Inferior parietal cortex (tissue), 1 donor: ENCODE results near the gene LYSET.
A peak's percentile ranks its signal among the peaks of the same experiment; 100 is the strongest.
"Not testable (repeated sequence)": the region's sequence is repeated elsewhere in the genome, so short reads cannot be mapped to it uniquely, and the experiment has no call there.

Source experiments
- DNase-seq: peaks from one replicate; pipeline ENCODE4 v3.0.0-alpha.2; 2016; ENCODE audit errors: extremely low spot score

LYSET gene

GRCh38 chr14:93223565-93223964 is 38.4 kb downstream of the LYSET start:
- DNase-seq, result no peak

- DNase-seq, result no peak
Measured at GRCh38 chr14:93228550-93228949, 43.4 kb downstream of the LYSET start.

GRCh38 chr14:93230539-93230938 is 45.4 kb downstream of the LYSET start:
- DNase-seq, result no peak

- DNase-seq, result peak; percentile 25
Measured at GRCh38 chr14:93231129-93231979, 46.2 kb downstream of the LYSET start.

GRCh38 chr14:93232159-93232558 is 47.0 kb downstream of the LYSET start:
- no peak for DNase-seq

GRCh38 chr14:93233078-93233477 is 48.0 kb downstream of the LYSET start:
- not testable (repeated sequence) for DNase-seq

GRCh38 chr14:93234798-93235197 is 49.7 kb downstream of the LYSET start:
- no peak for DNase-seq
